T-helper 1 cell (primary cell): ENCODE data around the gene PSMD6.
A peak's percentile ranks its signal among the peaks of the same experiment; 100 is the strongest.

Experiments used
- DNase-seq, 5 donors: peaks; one replicate each; pipeline ENCODE4 v3.0.0-alpha.2; 2012 to 2020

PSMD6 gene

GRCh38 chr3:63976161-63976871, 47.0 kb downstream of the PSMD6 start:
- no peak for DNase-seq

DNA sequence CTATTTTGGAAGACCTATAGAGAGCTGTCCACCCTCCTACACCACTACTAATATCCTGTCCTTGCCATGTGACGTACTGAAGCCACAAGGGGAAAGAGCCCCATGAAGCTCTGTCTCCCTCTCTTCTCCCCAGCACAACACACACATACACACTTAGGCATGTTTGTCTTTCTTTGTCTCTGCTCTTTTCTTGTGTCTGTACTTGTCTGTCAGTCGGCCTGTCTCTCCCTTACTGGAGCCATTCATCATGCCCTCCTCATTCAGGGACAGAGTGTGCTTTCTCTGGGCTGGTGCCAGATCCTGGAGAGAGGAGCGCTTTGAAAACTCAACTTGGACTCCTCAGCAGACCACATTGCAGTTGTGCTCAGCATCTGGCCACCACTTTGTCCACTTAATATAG, 47.6 kb downstream of the PSMD6 start:
- no peak for DNase-seq

- no peak for DNase-seq
Measured at GRCh38 chr3:63974451-63974850, 48.8 kb downstream of the PSMD6 start.

DNA sequence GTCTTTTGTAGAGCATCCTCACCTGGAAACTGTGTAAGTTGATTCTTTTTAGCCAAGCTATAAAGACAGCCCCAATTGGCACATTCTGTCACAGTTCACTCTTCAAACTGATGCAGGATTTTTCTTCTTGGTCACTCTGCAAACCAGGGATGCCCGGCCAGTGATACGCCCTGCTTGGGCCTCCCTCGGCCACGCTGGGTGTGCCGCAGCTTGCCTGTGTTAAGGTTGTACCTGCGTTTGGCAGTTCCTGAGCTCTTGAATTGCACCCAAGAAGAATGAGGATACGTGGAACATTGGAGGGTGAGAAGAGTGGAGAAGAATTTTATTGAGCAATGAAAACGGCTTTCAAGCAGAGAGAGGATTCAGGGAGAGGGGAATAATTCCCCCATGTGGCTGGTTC, 49.9 kb downstream of the PSMD6 start:
- DNase-seq = no peak

- no peak for DNase-seq
Measured at GRCh38 chr3:63972987-63973386, 50.3 kb downstream of the PSMD6 start.

DNA sequence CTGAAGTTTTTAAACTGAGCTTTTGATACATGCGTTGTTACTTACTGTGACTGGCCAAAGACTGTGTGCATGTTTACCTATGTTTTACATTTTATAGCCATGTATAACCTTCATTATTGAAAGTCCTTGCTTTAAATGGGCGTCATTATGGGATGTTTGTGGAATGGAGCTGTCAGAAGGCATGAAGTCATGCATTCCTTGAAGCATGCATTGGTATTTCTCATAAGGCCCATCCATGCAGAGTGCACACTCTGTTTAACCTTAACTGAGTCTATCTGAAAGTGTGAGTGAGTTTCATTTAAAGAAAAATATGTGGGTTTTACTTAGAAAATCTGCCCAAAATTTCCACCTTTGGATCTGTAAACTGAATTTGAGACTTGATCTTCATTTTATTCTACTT, 51.1 kb downstream of the PSMD6 start:
- DNase-seq = no peak

GRCh38 chr3:63970631-63971475, 52.4 kb downstream of the PSMD6 start:
- DNase-seq = no peak

DNA sequence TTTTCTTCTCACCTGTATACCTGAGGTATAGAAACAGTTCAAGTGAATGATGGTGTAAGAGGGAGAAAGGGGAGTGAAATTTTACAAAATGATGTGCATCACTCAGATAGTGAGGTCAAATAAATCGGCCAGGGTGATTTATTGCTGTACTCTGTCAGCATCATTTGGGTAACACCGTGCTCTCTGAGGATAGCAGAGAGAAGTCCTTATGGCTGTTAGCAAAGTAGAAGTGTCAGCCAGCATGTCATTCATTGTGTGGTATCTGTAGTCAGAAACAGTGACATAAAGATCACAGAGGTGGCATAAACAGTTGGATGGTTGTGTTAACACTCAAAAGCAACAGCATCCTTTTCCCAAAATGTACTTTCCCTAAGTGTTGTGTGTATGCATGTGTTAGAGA, 53.4 kb downstream of the PSMD6 start:
- no peak for DNase-seq

- DNase-seq = no peak
Measured at GRCh38 chr3:63968612-63969350, 54.5 kb downstream of the PSMD6 start.

GRCh38 chr3:63967675-63968611, 55.4 kb downstream of the PSMD6 start:
- DNase-seq = peak in 4 of 5 donors; percentile 11 to 83 (median 24)

DNA sequence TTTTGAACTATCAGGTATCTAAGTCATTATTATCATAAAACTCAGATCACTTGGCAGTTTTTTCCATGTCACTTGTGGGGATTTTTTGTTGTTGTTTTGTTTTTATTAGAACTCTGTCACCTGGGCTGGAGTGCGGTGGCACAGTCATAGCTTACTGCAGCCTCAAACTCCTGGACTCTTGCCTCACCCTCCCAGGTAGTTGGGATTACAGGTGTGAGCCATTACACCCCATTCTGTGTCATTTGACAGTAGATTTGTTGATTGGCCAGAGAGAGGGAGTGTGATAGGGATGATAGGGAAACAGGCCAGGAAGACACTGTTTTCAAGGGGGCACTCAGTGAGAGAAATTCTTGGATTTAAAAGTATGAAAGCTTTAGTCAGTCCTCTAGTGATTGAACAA, 56.4 kb downstream of the PSMD6 start:
- no peak for DNase-seq

- no peak for DNase-seq
Measured at GRCh38 chr3:63966007-63966406, 57.3 kb downstream of the PSMD6 start.

DNA sequence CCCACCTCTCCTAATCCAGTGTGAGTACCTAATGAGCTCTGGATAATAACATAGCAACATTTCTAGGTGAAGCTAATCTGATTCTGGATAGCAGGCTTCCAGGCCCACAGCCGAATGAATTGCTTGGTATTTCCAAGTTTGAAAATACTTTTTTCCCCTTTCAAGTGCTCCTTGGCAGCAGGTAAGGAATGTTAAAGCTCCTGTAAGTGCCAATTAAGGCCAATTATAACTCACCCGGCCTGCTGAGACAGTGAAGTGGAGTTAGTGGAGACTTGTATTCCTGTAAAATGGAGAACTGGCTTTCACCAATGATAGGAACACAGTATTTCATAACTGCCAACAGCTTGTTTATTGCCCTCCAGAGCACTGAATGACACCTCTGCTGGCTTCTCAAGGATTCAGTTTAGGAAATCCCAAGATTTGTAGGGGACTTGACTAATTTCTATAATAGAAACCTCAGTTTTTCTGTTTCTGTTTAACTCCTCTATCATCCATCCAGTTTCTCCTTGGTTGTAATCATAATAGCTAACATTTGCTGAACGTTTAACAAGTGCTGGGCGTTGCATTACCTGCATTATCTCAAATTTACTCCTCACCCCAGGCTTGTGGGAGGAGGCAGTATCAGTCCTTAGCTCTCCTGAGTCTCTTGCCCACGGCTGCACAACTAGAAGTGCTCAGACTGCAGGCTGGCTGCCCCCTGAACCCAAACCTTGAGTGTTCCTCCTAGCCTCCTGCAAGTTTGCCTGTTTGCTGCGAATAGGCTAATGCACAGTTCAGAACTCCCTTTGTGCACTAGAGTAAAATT, 58.4 kb downstream of the PSMD6 start:
- DNase-seq = no peak

GRCh38 chr3:63963496-63963895, 59.8 kb downstream of the PSMD6 start:
- DNase-seq = no peak

GRCh38 chr3:63961891-63962290, 61.4 kb downstream of the PSMD6 start:
- peak in 1 of 5 donors; percentile 67 for DNase-seq
